Transverse colon (tissue), 4 donors: ENCODE measurements around the gene CYSRT1.

Experiments used
- CTCF ChIP-seq, 5 experiments: fragments of 200-600 bp in 3 of 5; fragments of 450-650 bp in 2 of 5; sonication (generic) in 3 of 5; IDR thresholded peaks; 1 replicate in 2 of 5; 2 replicates in 3 of 5; pipeline ENCODE4 v1.5.1; 2016 to 2017; ENCODE audit warnings: antibody characterized with exemption in 5 of 5, inconsistent platforms in 3 of 5, mild to moderate bottlenecking in 2 of 5, moderate library complexity in 1 of 5
- EP300 ChIP-seq: sonication (generic); formaldehyde crosslinking; IDR thresholded peaks from one replicate; pipeline ENCODE4 v1.6.1; 2017; ENCODE audit warnings: antibody characterized with exemption, low read depth
- POLR2A ChIP-seq: fragments of 450-650 bp; IDR thresholded peaks from one replicate; pipeline ENCODE4 v1.6.1; 2016; ENCODE audit warnings: antibody characterized with exemption, mild to moderate bottlenecking, moderate library complexity
- POLR2AphosphoS5 ChIP-seq, 3 donors: sonication (generic); formaldehyde crosslinking; IDR thresholded peaks; one replicate each; pipeline ENCODE4 v1.6.1; 2016; ENCODE audit warnings: antibody characterized with exemption in 3 of 3

GRCh38 chr9:137236936-137237421, 12.0 kb downstream of the CYSRT1 start:
- no peak for TF ChIP-seq CTCF (IDR thresholded peaks at IDR 0.05)
- TF ChIP-seq POLR2A = no peak
- TF ChIP-seq POLR2AphosphoS5 (IDR thresholded peaks at IDR 0.05) = no peak
- TF ChIP-seq EP300 = no peak
